SKM-1 treated with dmso at 0.1 percent for 144 hours (cell line): ENCODE measurements around the gene UFD1.
A peak's percentile ranks its signal among the peaks of the same experiment; 100 is the strongest.

ENCODE experiments used
- DNase-seq: peaks from one replicate; lab custom pipeline; 2025; ENCODE audit not compliant: unreplicated experiment; lab: John Stamatoyannopoulos, UW

UFD1 gene

GRCh38 chr22:19430890-19431541 is 48.0 kb downstream of the UFD1 start:
- DNase-seq, result no peak

GRCh38 chr22:19429950-19430889 is 48.8 kb downstream of the UFD1 start:
- peak; percentile 63 for DNase-seq

- no peak for DNase-seq
Measured at GRCh38 chr22:19424186-19424500, 54.9 kb downstream of the UFD1 start.

GRCh38 chr22:19422440-19423301 is 56.3 kb downstream of the UFD1 start:
- DNase-seq, result no peak

- no peak for DNase-seq
Measured at GRCh38 chr22:19420321-19420720, 58.7 kb downstream of the UFD1 start.

- DNase-seq, result no peak
Measured at GRCh38 chr22:19419464-19420178, 59.4 kb downstream of the UFD1 start.

GRCh38 chr22:19419086-19419463 is 59.9 kb downstream of the UFD1 start:
- DNase-seq, result peak; percentile 71

- DNase-seq, result no peak
Measured at GRCh38 chr22:19412923-19413322, 66.1 kb downstream of the UFD1 start.

- DNase-seq, result no peak
Measured at GRCh38 chr22:19412478-19412877, 66.5 kb downstream of the UFD1 start.

- no peak for DNase-seq
Measured at GRCh38 chr22:19411690-19412045, 67.3 kb downstream of the UFD1 start.

GRCh38 chr22:19410941-19411689 is 67.9 kb downstream of the UFD1 start:
- DNase-seq, result no peak

GRCh38 chr22:19407649-19408606 is 71.1 kb downstream of the UFD1 start:
- no peak for DNase-seq

- DNase-seq, result no peak
Measured at GRCh38 chr22:19406846-19407245, 72.1 kb downstream of the UFD1 start.

- DNase-seq, result no peak
Measured at GRCh38 chr22:19406281-19406811, 72.6 kb downstream of the UFD1 start.

GRCh38 chr22:19405652-19406051 is 73.3 kb downstream of the UFD1 start:
- DNase-seq, result no peak

GRCh38 chr22:19405133-19405532 is 73.9 kb downstream of the UFD1 start:
- no peak for DNase-seq

GRCh38 chr22:19404676-19405075 is 74.3 kb downstream of the UFD1 start:
- DNase-seq, result no peak

- no peak for DNase-seq
Measured at GRCh38 chr22:19402642-19403191, 76.3 kb downstream of the UFD1 start.

GRCh38 chr22:19401483-19401882 is 77.5 kb downstream of the UFD1 start:
- no peak for DNase-seq
